ENCODE results near the gene DPT.

Gene DPT

DNA sequence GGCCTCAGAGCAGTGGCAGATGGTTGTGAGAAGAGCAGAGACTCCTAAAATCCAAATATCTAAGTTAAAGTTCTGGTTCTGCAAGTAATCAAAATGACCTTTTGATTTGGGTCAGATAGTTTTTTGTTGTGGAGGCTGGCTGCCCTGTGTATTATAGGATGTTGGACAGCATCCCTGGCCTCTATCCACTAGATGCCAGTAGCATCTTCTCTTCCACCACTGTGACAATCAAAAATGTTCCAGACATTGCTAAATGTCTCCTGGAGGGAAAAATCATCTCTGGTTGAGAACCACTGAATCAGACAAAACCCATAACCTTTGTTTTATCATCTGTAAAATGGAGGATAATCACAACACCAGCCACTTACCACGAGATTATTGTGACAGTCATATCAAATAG is 5.9 kb upstream of the DPT start:
- DNase-seq: no peak

DNA sequence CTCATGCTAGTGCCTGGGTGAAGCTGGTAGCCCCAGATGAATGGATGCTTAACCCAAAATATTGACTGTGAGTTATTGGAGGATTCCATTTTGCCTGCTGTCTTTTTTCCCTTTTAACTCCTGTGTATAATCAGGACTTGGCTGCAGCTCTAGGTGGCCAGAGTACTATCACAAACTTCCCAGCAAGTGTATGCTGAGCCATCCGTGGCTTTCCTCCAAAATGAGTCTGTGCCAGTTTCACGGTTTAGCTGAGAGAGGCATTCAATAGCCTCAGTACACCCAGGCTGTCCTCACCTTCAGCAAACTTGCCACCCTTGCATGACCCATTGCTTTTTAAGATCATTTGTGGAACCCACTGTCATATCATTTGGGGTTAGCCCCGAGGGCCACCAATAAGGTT is 5.3 kb upstream of the DPT start:
- no peak for DNase-seq

DNA sequence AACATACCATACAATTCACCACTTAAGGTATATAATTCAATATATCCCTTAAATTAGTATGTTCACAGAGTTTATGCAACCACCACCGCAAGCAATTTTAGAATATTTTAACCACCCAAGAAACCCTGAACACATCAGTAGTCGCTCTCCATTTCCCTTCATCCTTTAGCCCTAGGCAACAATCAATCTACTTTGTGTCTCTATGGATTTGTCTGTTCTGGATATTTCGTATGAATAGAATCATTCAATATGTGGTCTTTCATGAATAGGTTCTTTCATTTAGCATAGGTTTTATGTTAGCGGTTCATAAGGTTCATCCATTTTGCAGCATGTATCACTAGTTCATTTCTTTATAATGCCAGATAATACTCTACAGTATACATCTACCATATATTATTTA is 4.2 kb upstream of the DPT start:
- no peak for DNase-seq

DNA sequence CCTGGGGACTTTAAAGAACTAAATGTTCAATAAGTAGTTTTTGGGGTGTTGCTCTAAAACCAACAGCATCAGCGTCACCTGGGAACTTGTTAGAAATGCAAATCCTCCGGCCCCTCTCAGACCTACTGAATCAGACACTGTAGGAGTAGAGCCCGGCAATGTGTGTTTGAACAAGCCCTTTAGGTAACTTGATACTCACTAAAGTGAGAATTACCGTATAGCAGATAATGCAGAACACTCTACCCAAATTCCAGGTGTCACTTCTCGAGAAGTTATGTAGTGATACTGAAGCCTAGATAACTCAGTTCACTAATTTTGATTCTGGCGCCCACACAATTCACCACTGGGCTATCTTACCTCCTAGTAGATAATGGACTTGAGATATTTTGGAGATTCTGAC is 3.7 kb upstream of the DPT start:
- no peak for DNase-seq

DNA sequence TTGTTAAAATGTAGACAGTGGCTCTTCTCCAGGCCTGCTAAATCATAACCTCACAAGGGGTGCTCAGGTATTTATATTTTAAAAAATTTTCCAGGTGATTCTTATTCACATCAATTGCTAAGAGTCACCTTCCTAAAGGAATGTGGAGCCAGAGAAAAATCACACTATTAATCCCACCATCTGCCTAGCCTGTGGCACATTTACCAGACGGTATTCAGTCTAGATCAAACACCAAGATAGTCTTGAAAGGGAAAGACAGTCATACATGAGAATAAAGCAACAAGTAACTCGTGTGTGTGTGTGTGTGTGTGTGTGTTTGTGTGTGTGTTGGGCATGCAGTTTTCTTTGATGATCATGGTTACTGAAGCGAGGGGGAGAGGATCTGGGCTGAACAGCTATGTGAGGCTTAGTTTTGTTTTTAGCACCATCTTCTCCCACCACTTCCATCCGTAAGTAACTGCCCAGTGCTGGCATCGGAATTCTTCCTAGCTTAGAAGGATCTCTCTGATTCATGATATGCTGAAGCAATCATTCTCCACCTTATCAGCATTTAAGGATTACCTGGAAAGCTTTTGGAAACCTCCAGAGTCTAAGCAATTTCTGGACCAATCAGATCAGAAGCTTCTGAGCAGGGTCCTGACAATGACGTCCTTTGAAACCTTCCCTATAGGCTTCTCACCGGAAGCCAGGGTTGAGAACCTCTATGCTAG is 2.4 kb upstream of the DPT start:
- DNase-seq: no peak

DNA sequence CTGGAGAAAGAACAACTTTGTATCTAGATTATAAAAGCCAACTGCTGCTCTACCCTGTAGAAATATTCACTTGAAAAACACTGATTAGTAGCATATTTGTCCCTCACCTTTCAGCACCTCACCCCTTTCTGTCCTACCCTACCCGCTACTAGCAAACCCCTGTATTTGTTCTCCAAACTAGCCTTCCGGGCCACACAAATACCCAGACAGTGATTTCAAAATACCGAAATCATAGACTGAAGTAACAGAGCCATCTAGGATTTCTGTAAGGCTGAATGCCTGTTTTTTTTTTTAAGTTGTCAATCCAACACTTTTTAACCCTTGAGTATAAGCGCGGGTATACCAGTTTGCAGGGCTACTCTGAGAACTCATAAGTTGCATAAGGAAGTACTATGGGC is 398 bp upstream of the DPT start:
- no peak for DNase-seq

DNA sequence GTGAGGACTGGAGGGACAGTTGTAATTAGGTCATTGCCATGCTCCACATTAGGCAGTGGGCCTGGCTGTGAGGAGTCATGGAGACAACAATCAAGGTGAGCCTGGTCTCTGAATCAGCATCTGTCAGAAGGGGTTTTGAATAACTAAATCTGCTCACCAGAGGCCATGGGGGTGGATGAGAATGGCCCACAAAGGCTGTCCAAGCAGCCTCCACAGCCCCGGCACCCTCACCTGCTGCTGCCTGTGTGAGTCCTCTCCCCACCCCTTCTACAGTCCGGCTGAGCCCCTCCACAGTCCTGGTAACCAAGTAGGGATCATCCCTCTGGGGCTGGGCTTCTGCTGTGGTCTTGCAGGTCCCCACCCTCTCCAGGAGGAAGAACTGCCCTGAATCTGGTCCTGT is 2.3 kb downstream of the DPT start:
- DNase-seq: no peak

DNA sequence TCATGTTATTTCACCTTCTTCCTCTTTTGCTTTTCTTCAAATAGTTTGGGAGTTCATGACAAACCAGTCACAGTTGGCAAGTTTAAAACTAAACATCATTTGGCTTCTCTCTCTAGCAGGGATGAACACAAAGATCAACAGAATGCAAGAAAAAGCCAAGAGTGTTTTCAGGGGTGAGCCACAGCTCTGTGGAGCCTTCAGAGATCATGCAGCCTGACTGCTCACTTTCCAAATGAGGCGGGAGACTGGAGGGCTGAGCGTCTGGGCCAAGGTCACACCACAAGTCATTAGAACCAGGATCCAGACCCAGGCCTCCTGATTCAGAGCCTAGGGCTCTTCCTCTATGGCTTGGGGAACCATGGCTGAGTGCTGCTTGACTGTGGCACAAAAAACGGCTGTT is 2.7 kb downstream of the DPT start:
- DNase-seq: no peak

DNA sequence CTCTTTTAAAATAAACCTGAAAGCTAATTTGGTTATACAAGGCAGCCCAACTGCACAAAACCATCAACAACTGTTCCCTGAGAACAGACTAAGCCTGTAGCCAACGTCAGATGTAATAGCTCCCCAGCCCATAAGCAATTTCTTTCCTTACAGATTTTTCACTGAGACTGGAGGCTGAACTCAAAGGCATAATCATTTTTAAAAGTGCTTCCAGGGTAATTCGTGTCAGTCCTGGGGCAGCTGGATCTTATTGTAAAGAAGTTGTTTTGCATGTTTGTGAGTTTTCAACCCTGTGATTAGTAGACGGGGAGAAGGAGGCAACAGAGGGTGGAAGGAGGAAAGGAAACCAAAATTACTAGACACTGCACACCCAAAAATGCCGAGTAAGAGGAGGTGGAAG is 3.2 kb downstream of the DPT start:
- no peak for DNase-seq

DNA sequence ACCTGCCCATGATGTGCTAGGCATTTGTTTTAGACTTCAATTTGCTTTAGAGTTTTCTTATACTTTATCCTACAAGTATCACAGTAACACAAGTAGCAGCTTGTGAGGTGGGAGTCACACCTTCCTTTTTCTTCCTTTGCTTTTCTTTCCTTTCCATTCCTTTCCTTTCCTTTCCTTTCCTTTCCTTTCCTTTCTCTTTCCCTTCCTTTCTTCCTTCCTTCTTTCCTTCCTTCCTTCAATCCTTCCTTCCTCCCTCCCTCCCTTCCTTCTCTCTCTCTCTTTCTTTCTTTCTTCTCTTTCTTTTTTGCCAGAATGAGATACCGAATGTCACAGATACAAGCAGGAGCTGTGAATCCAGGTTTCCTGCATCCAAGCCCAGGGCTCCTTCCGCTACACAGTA is 3.9 kb downstream of the DPT start:
- no peak for DNase-seq

DNA sequence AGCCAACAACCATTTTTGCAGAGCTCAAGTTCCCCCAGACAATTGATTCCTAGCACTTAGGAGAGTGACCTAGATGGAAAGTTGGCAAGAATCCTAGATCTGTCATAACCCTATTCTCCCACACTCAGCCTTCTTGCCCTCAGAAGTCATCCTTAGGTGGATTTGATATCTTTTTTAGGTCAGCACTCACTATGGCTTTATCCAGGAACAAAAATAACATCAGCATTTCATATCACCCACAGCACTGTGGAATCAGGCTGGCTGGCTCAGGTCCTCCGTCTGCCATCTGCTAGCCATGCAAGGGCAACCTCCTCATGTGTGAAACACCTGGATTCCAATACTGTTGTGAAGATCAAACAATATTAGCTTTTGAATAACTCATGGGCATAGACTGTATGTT is 6.0 kb downstream of the DPT start:
- no peak for DNase-seq

DNA sequence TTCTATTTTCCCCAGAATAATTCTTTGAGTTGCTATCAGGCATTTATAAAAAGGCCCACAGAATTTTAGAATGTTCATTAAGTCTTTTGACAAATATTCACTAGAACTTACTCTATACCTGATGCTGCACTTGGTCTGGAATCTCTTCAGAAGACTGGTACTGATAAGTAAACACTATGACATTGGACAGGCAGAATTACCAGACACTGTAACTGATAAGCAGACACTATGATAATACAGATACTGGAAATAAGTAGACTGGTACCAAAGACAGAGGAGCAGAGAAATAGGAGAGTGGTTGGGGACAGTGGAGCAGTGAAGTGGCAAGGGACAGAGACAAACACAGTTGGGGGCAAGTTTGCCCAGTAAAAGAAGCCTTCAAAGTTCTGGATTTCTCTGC is 8.2 kb downstream of the DPT start:
- no peak for DNase-seq

DNA sequence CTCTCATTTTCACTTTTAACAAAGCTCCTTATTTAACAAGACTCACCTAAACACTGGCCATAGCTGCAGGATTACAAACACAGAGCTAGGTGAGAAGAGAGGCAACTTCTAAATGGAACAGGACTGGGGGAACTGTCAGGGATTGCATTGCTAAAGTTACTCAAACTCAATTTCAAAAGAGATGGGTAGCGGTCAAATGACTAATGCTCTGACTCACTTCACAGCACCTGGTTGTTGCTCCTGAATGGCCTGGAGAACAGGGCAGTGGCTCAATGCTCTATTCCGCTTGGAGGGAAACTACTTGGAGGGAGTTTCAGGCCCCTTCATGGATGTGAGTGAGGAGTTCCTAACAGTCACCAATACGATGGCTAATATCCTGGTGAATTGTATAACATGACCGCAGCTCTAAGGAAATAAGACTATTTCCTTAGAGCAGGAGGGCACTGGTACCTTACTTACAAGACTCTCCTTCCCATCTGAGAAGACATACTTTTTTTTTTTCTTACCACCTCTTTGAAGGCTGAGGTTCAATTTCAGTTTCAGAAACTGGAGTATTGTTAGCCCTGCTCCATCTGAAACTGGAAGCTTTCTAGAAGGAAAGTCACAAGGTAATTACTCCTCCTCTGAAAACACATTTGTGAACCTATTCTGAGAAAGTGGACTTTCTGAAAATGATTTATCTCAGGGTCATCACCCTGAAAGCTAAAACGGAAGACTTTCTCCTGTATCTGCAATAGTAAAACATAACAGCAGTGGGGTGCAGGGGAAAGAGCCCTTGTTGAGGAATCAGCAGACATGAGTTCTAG is 9.5 kb downstream of the DPT start:
- no peak for DNase-seq

DNA sequence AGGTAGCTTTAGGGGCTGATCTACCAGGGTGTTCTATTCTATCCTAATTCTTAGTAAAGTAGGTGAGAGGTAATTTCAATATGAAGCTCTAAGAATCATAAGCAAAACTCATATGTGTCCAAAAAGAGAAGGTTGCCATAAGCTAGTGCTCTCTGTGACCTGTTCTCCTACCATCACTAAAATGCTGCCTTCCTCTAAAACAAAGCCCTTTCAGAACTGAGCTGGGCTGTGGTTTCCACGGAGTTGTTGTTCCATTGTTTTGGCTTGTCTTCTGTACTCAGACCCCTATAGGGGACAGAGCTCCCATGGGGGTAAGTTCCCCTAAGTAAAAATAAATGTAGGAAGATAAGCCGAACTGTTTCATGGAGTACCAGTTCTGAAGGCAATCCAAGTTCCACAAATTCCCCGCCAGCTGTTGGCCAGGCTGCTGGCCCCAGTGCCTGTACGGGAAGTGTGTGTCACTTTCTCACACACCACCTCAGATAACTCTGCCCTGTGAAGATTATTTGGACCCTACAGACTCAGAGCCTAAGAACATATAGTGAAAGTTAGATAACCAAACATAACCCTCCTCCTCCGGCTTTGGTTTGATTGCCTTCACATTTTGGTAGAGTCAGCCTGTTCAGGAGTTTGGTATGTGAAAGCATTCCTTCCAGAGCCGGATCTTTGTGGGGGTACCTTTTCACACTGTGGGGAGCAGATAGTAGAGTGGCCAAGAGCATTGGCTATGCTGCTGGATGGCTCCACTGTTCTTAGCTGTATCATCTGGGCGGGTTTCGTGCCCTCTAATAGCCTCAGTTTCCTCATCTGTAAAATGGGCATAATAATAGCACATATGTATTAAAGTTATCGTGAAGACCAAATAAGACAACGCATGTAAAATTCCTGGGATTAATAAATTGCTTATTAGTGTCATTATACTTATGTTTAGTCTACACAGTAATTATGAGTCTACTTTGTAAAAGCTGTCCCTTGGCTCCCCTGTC is 10.8 kb downstream of the DPT start:
- no peak for DNase-seq

DNA sequence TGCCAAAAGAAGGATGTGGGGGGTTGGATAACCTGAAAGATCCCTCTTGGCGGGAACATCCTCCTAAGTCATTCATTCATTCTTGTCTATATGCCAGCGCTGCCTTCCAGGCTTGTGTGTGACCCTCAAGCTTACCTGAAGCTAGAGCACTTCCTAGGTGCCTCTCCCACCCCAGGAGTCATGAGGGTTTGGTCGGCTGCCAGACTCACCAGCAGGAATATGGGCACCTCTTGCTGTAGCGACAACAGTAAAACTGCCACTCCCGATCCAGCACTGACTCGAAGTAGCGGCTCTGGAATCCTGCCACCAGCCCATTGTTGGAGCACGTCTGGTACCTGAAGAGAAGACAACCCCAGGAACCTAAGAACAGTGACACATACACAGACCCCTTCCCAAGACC is 15.0 kb downstream of the DPT start:
- DNase-seq: no peak

DNA sequence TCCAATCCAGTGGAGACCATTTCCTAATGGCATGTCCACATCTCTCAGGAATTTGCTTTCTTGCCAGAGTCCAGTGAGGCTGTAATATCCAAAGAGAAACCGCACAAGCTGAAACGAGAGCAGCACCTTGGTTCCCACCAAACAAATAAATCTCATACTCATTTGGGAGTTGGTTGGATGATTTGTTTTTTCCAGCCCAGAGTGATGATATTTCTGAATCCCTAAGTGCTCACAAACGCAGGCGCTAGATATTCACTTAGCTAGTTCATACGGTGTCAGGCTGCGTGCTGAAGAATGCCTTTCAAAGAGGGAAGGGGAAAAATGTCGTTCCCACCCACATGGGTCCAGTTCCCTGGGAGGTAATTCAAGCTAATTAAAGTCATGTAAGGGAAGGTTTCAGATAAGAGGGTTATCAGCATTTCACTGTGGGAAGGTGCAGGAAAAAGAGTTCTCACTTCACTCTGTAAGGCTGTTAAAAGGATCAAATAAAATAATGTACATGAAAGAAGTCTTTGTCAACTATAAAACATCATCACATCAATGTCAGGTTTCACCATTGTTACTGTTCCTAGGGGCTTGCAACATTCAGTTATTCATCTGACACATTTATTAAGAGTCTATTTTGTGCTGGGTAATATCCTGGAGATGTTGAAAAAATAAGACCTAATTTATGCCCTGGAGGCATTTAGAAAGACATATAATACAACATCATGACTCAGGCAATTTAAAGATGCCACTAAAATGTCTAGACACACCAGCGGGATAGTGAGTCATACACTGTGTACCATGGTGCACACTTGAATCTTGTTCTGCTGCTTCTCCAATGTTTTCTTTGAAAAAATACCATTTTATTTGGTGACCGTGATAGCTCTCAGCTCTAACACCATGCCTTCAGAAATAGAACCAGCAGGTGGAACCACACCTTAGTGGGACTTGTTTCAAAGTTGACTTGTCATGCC is 19.3 kb downstream of the DPT start:
- no peak for DNase-seq

DNA sequence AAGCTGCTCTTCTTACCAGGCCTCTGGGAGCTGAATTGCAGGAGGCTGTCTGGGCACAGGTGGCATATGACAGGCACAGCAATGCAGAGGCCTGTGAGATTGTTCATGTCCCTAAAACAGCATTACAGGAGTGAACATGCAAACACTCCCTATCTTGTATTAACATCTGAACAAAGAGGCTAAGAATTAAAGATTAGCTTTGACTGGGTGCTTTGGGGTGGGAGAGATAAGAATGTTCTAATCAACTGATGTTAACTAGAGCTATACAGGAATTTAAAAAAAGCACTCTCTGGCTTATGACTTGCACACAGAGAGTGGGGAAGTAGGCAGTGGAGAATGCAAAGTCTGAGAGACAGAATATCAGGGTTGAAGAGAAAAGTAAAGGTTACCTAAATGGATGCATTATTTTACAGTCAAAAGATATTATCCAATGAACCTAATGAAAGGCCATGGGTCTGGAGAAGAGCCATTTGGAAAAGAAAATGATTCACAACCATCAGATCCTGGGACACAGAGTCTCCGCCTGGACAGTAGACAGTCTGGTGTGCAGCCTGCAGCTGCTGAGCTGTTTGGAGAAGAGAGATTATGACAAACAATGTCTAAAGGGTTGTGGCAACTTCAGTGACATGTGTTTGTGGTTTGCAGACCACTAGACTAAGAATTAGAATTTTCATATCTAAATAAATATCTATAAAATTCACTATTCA is 20.2 kb downstream of the DPT start:
- no peak for DNase-seq

DNA sequence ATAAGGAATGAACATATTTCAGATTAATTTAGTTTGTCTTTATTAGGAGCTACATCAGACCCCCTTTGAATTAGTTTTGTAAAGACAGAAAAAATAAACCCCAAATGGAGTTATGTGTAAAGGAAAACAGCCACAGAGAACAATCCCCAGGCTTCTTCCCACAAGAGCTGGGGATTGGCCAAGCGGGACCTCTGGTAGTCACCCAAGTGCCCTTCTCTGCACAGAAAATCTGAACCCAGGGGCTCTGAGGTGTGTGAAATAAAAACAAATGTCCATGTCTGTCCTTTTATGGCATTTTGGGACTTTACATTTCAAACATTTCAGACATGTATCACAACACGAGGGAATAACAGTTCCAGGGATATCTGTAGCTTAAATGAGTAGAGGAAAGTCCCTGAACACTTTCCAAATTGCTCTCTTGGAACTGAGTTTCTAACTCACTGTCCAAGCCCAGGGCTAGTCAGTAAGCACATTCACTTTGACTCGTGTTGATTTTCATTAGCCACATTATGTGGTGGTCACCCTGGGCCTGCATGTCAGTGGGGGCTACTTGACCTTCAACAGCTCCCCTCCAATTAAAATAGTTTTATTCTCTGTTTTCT is 22.5 kb downstream of the DPT start:
- no peak for DNase-seq

DNA sequence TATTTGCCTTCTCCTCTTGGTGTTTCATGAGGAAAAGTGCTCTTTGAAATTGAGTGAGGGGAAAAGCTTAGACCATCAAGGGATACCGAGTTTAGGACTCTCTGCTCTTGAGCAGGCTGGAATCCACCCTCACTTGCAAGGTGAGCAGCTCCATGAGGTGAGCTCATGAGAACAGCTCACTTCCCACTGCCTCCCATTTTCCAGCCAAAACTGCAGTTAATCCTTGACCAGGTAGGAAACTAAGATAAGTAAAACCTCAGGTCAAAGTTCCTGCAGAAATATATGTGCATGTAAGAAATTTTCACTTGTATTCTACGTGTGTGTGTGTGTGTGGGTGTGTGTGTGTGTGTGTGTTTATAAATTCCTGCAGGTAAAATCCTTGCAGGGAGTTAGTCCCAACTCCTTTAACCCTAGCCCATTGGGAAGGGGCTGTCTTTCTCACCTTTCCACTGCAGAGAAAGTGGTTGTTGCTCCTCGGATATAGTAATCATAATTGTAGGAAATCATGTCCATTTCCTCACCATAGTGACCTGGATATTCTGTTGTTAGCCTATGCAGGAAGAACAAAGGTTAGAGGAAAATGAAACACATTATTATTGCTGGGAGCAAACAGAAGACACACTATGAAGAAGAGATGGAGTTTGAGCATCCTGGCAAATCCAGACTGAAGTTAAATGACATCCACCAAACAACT is 28.3 kb downstream of the DPT start:
- DNase-seq: no peak

DNA sequence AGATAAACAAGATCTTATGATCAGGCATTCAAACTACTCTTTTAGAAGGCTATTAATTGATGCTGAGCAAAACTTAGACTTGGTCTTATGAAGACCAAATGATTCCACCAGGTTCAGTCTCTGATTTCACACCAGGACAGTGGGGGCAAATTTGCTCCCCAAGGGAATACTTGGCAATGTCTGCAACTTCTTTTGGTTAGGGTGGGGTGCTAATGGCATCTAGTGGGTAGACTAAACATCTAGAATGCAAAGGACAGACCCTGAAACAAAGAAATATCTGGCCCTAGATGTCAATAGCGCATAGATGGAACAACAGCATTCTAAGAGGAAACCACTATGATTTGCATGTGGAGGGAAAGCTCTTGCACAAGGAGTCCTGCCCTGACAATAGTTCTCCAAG is 30.6 kb downstream of the DPT start:
- DNase-seq: no peak

All from activated CD4-positive, alpha-beta T cell treated with anti-CD3 and anti-CD28 coated beads, Interleukin-2, amount 50 U/mL, for 1 hour (primary cell).